Tibial nerve (tissue), 4 donors: Measurements from ENCODE around the gene CORT. TPM values are rescaled to one million over a fixed set of nuclear protein-coding genes. Genes with fewer than 3 reads are reported as not detected.

ENCODE experiments used
- DNase-seq, 2 donors: peaks; one replicate each; pipeline ENCODE4 v3.0.0-alpha.2; 2019; ENCODE audit warnings: low spot score in 2 of 2
- H3K27ac ChIP-seq, 4 donors: fragments of 200-600 bp; sonication (generic) in 3 of 4; one replicate each; pipeline ENCODE4 v1.5.1; 2017 to 2019; ENCODE audit warnings: mild to moderate bottlenecking in 1 of 4
- H3K27me3 ChIP-seq, 2 donors: fragments of 200-600 bp; sonication (generic) in 1 of 2; one replicate each; pipeline versions ENCODE4 v1.5.1 to v1.6.0; 2017 to 2019
- H3K36me3 ChIP-seq, 3 donors: fragments of 200-600 bp; sonication (generic); one replicate each; pipeline ENCODE4 v1.5.1; 2018 to 2019
- H3K4me1 ChIP-seq, 4 donors: fragments of 200-600 bp; sonication (generic) in 3 of 4; one replicate each; pipeline ENCODE4 v1.5.1; 2017 to 2019
- H3K4me3 ChIP-seq, 4 donors: fragments of 200-600 bp; sonication (generic) in 3 of 4; one replicate each; pipeline ENCODE4 v1.5.1; 2017 to 2019; ENCODE audit warnings: mild to moderate bottlenecking in 1 of 4, moderate library complexity in 1 of 4
- H3K9me3 ChIP-seq, 4 donors: fragments of 200-600 bp; sonication (generic) in 3 of 4; one replicate each; pipeline ENCODE4 v1.5.1; 2017 to 2019
- EP300 ChIP-seq, 2 donors: sonication (generic); formaldehyde crosslinking; IDR thresholded peaks; one replicate each; pipeline ENCODE4 v1.6.1; 2017; ENCODE audit warnings: antibody characterized with exemption in 2 of 2, mild to moderate bottlenecking in 1 of 2
- POLR2A ChIP-seq, 2 donors: fragments of 450-650 bp; IDR thresholded peaks; one replicate each; pipeline ENCODE4 v1.6.1; 2017; ENCODE audit warnings: antibody characterized with exemption in 2 of 2, mild to moderate bottlenecking in 2 of 2, moderate library complexity in 2 of 2
- WGBS, 2 donors: methylation state at CpG; one replicate each; pipeline ENCODE4 v1.1.5; 2018; 5-methylcytosine and 5-hydroxymethylcytosine counted together
- total RNA-seq, 4 donors: library from RNA; depleted of rRNA; stranded (reverse); fragments of >200 nt; gene quantifications; one replicate each; pipeline ENCODE4 v1.1.0, GENCODE V29; 2016
- TF ChIP-seq, protein P1 (sequence below), 5 experiments: fragments of 200-600 bp in 3 of 5; fragments of 450-650 bp in 2 of 5; sonication (generic) in 3 of 5; IDR thresholded peaks; one replicate each; pipeline ENCODE4 v1.5.1; 2016 to 2019; ENCODE audit warnings: antibody characterized with exemption in 5 of 5, mild to moderate bottlenecking in 3 of 5, moderate library complexity in 2 of 5

Gene CORT
- total RNA-seq, 4 donors from 2014 or later: 1.7 TPM; not detected in 3

DNA sequence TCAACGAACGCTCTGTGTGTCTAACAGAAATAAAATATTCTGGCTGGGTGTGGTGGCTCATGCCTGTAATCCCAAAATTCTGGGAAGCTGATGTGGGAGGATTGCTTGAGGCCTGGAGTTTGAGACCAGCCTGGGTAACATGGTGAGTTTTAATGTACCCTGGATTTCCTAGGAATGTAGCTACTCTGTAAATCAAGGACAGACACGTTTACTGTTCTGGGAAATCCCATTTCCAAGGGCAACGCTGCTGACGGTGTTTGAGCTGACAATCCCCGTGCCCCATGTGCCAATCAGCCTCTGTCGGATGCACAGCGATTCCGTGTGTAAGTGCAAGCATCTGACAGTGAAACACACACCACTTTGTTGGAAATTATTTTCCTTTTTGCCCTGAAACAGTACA lies 8.0 kb downstream of the CORT start:
- no peak overlapping the region for H3K4me3 ChIP-seq
- WGBS, 2 donors: 73 to 77% methylated on average over 9 of the region's 9 CpGs
- no peak overlapping the region for H3K27ac ChIP-seq

DNA sequence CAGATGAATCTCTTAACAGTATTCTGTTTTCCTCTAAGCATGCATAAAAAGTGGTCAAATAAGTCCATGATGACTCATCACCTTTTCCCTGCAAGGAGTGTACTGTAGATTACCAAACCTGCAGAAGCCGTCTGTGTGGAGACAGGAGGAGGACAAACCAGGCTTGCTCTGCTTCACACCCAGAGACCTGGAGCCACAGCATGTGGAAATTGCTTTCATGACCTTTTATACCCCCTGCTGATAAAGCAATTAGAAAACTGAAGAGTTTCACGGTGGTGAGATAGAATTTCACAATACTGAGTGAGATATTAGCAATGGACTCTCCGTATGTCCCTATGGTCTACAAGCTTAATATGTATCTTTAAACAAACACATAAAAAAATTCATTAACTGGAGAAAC lies 9.4 kb downstream of the CORT start:
- H3K27me3 ChIP-seq: no peaks in the 10 kb centered on the region
- TF ChIP-seq EP300 (IDR thresholded peaks at IDR 0.05): no peak
- no peak for TF ChIP-seq POLR2A (IDR thresholded peaks at IDR 0.05)
- TF ChIP-seq, protein P1, sequence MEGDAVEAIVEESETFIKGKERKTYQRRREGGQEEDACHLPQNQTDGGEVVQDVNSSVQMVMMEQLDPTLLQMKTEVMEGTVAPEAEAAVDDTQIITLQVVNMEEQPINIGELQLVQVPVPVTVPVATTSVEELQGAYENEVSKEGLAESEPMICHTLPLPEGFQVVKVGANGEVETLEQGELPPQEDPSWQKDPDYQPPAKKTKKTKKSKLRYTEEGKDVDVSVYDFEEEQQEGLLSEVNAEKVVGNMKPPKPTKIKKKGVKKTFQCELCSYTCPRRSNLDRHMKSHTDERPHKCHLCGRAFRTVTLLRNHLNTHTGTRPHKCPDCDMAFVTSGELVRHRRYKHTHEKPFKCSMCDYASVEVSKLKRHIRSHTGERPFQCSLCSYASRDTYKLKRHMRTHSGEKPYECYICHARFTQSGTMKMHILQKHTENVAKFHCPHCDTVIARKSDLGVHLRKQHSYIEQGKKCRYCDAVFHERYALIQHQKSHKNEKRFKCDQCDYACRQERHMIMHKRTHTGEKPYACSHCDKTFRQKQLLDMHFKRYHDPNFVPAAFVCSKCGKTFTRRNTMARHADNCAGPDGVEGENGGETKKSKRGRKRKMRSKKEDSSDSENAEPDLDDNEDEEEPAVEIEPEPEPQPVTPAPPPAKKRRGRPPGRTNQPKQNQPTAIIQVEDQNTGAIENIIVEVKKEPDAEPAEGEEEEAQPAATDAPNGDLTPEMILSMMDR (IDR thresholded peaks at IDR 0.05): no peak
- peaks cover 0 to 68% (median 19%) of the 10 kb centered on the region in 3 donors for H3K36me3 ChIP-seq
- H3K4me1 ChIP-seq: no peaks in the 10 kb centered on the region
- no peak overlapping the region for H3K27ac ChIP-seq
- H3K4me3 ChIP-seq: no peak overlapping the region
- H3K9me3 ChIP-seq: no peaks in the 10 kb centered on the region
- WGBS, 2 donors: 65% methylated on average over 3 of the region's 3 CpGs
- no peak for DNase-seq

More for the DNA sequence above, 8.0 kb downstream of the CORT start:
- DNase-seq: no peak
- TF ChIP-seq, protein P1 (IDR thresholded peaks at IDR 0.05): no peak
- TF ChIP-seq EP300 (IDR thresholded peaks at IDR 0.05) (no peak), POLR2A (IDR thresholded peaks at IDR 0.05) (no peak)
- Histone ChIP-seq H3K4me1 (no peaks in the 10 kb centered on the region), H3K36me3 (peaks cover 0 to 56% (median 13%) of the 10 kb centered on the region in 3 donors), H3K9me3 (no peaks in the 10 kb centered on the region), H3K27me3 (no peaks in the 10 kb centered on the region)

DNA sequence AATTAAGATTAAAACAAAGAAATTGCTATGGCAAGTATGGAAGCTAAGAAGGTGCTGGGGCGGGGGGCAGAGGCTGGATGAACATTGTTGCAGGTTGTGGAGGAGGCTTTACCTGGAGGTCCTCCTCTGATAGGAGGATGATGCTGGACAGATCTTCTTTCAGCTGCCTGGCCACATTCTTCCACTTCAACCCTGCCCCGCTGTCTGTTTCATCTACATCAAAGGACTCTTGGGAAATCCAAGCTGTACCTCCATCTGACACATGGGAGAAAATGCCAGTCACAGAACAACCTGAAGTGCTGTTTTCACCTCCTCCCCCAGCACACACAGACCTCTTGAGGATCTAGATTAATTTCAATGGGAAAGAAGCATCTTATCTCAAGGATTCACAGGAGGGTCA lies 17.2 kb downstream of the CORT start:
- no peaks in the 10 kb centered on the region for H3K27me3 ChIP-seq
- H3K4me1 ChIP-seq: peaks cover 0 to 14% (median 3%) of the 10 kb centered on the region in 4 donors
- H3K9me3 ChIP-seq: no peaks in the 10 kb centered on the region
- peaks cover 3 to 77% (median 11%) of the 10 kb centered on the region in 3 donors for H3K36me3 ChIP-seq
- TF ChIP-seq EP300 (IDR thresholded peaks at IDR 0.05): no peak
- H3K27ac ChIP-seq: no peak overlapping the region
- H3K4me3 ChIP-seq: no peak overlapping the region
- 97 to 100% methylated on average over 2 of the region's 2 CpGs for WGBS, 2 donors
- DNase-seq: no peak

DNA sequence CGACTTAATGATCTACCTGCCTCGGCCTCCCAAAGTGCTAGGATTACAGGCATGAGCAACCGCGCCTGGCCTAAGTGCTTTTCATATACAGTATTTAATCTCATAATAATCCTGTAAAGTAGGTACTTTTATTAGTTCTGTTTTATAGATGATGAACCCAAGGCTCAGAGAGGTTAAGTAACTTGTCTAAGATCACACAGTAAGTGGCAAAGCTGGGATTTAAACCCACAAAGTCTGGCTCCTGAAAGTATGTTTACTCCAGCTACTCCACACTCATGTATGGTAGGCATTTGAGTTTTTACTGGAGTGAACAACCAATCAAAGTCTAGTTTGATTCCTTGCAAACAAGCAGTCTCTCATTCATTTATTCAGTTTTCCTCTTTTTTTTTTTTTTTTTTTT lies 20.2 kb downstream of the CORT start:
- Histone ChIP-seq H3K36me3 (peaks cover 0 to 48% (median 3%) of the 10 kb centered on the region in 3 donors), H3K4me3 (no peak overlapping the region), H3K27ac (no peak overlapping the region), H3K9me3 (no peaks in the 10 kb centered on the region), H3K27me3 (no peaks in the 10 kb centered on the region), H3K4me1 (peaks cover 0 to 29% (median 3%) of the 10 kb centered on the region in 4 donors)
- DNase-seq: no peak
- TF ChIP-seq POLR2A (IDR thresholded peaks at IDR 0.05) (no peak), EP300 (IDR thresholded peaks at IDR 0.05) (no peak)
- TF ChIP-seq, protein P1 (IDR thresholded peaks at IDR 0.05): no peak
- WGBS, 2 donors: 97 to 98% methylated on average over 4 of the region's 4 CpGs

DNA sequence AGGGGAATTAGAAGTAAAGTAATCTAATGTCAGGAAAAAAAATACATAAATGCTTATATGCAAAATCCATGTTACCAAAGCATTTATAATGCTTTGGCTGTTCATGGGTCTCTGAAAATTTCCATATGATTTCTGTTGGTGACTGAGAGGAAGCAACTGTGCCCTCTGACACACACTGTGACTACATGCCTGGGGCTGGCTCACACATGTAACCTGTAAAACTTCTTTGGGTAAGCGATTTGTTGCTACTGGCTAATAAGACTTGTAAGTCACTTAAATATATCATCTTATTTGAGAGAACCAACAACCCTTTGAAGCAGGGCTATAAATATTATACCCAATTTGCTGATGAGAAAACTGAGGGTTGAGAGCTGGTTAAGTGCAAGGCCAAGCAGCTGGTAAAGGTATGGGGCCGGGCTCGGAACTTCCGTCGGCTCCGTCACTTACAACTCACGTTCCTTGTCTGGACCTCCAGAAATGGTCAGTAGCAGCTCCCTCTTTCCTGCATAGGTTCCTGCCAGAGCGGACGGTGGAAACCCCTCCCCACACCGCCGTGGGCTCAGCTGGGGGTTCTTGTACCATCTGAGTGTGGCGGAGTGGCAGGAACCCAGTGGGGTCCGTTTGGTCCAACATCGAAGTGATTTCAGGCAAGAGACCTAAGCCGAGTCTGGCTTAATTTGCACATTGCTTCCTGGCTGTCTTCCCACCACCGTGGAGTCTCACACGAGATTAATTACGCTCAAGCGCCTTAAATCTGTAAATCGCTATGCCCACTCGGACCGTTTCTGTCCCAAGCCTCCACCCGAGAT lies 21.8 kb downstream of the CORT start:
- H3K27ac ChIP-seq: peak overlapping the region; percentile 57 to 82 (median 72)
- H3K27me3 ChIP-seq: no peaks in the 10 kb centered on the region
- peaks cover 0 to 32% (median 3%) of the 10 kb centered on the region in 3 donors for H3K36me3 ChIP-seq
- H3K4me3 ChIP-seq: peak overlapping the region; percentile 67 to 75 (median 73)
- TF ChIP-seq, protein P1 (IDR thresholded peaks at IDR 0.05): no peak
- TF ChIP-seq POLR2A (IDR thresholded peaks at IDR 0.05) (no peak), EP300 (IDR thresholded peaks at IDR 0.05) (no peak)
- H3K4me1 ChIP-seq: peaks cover 0 to 43% (median 14%) of the 10 kb centered on the region in 4 donors
- DNase-seq: no peak
- no peaks in the 10 kb centered on the region for H3K9me3 ChIP-seq
- 8 to 11% methylated on average over 18 to 23 of the region's 23 CpGs for whole genome bisulfite sequencing, 2 donors
